NCI-H345 (cell line): ENCODE measurements around the gene CSPG4.

ENCODE experiments used
- DNase-seq: peaks from one replicate; lab custom pipeline; 2025; lab: John Stamatoyannopoulos, UW

Gene CSPG4

GRCh38 chr15:75669191-75669878 is 43.3 kb downstream of the CSPG4 start:
- no peak for DNase-seq

GRCh38 chr15:75666823-75667501 is 45.7 kb downstream of the CSPG4 start:
- no peak for DNase-seq

- DNase-seq = no peak
Measured at GRCh38 chr15:75663931-75664421, 48.7 kb downstream of the CSPG4 start.

GRCh38 chr15:75662823-75663519 is 49.7 kb downstream of the CSPG4 start:
- DNase-seq = no peak

GRCh38 chr15:75661756-75662140 is 50.9 kb downstream of the CSPG4 start:
- no peak for DNase-seq

GRCh38 chr15:75661100-75661755 is 51.4 kb downstream of the CSPG4 start:
- DNase-seq = no peak

- DNase-seq = no peak
Measured at GRCh38 chr15:75659928-75660645, 52.6 kb downstream of the CSPG4 start.

- DNase-seq = no peak
Measured at GRCh38 chr15:75659141-75659771, 53.4 kb downstream of the CSPG4 start.

- DNase-seq = no peak
Measured at GRCh38 chr15:75656813-75657212, 55.8 kb downstream of the CSPG4 start.

GRCh38 chr15:75656331-75656730 is 56.3 kb downstream of the CSPG4 start:
- DNase-seq = no peak

GRCh38 chr15:75655931-75656330 is 56.7 kb downstream of the CSPG4 start:
- DNase-seq = peak; percentile 81

GRCh38 chr15:75654201-75654907 is 58.3 kb downstream of the CSPG4 start:
- DNase-seq = no peak

GRCh38 chr15:75653347-75653913 is 59.2 kb downstream of the CSPG4 start:
- DNase-seq = no peak

GRCh38 chr15:75651810-75652543 is 60.7 kb downstream of the CSPG4 start:
- DNase-seq = no peak

- DNase-seq = no peak
Measured at GRCh38 chr15:75650908-75651809, 61.5 kb downstream of the CSPG4 start.

- DNase-seq = no peak
Measured at GRCh38 chr15:75649848-75650247, 62.8 kb downstream of the CSPG4 start.

- DNase-seq = no peak
Measured at GRCh38 chr15:75649045-75649761, 63.4 kb downstream of the CSPG4 start.
